ENCODE measurements around the gene ZNF618. TPM values are rescaled to one million over a fixed set of nuclear protein-coding genes. Genes with fewer than 3 reads are reported as not detected.

ZNF618 gene
- total and polyA plus RNA-seq, 8 donors, result 5.1 to 14.0 (median 8.1) TPM

GRCh38 chr9:113976915-113977314, 100.8 kb downstream of the ZNF618 start:
- TF ChIP-seq CTCF (IDR thresholded peaks at IDR 0.05), result no peak
- no peaks in the 10 kb centered on the region for H3K36me3 ChIP-seq
- no peak overlapping the region for H3K27ac ChIP-seq
- H3K4me3 ChIP-seq, result no peak overlapping the region
- 96 to 100% methylated on average over 8 of the region's 8 CpGs for WGBS, 2 donors
- no peaks in the 10 kb centered on the region for H3K27me3 ChIP-seq
- intact Hi-C loops (cut with DNase I), result no loop called here
- H3K4me1 ChIP-seq, result peaks cover 0 to 11% (median 7%) of the 10 kb centered on the region in 3 donors
- H3K9me3 ChIP-seq, result no peaks in the 10 kb centered on the region
- ATAC-seq (no peak), FAIRE-seq (no peak), DNase-seq (no peak)

- no peak for FAIRE-seq
- 96 to 97% methylated on average over 6 of the region's 6 CpGs for WGBS, 2 donors
Measured at GRCh38 chr9:113978725-113979342, 102.7 kb downstream of the ZNF618 start.

GRCh38 chr9:113979343-113980127, 103.4 kb downstream of the ZNF618 start:
- FAIRE-seq (no peak), DNase-seq (no peak), ATAC-seq (no peak)
- Histone ChIP-seq H3K27me3 (no peaks in the 10 kb centered on the region), H3K4me1 (no peaks in the 10 kb centered on the region), H3K4me3 (no peak overlapping the region), H3K36me3 (no peaks in the 10 kb centered on the region), H3K9me3 (no peaks in the 10 kb centered on the region), H3K27ac (no peak overlapping the region)
- TF ChIP-seq CTCF (IDR thresholded peaks at IDR 0.05), result no peak
- intact Hi-C loops (cut with DNase I), result no loop called here
- WGBS, 2 donors, result 74 to 87% methylated on average over 6 of the region's 6 CpGs

More at GRCh38 chr9:113978725-113979342, 102.7 kb downstream of the ZNF618 start:
- intact Hi-C loops (cut with DNase I), result no loop called here
- no peak overlapping the region for H3K27ac ChIP-seq
- H3K9me3 ChIP-seq, result no peaks in the 10 kb centered on the region
- no peak overlapping the region for H3K4me3 ChIP-seq
- peaks cover 0 to 4% (median 1%) of the 10 kb centered on the region in 3 donors for H3K4me1 ChIP-seq
- no peak for TF ChIP-seq CTCF (IDR thresholded peaks at IDR 0.05)
- H3K27me3 ChIP-seq, result no peaks in the 10 kb centered on the region
- ATAC-seq (no peak), DNase-seq (no peak)
- no peaks in the 10 kb centered on the region for H3K36me3 ChIP-seq

GRCh38 chr9:113984639-113985380, 108.7 kb downstream of the ZNF618 start:
- ATAC-seq (no peak), DNase-seq (no peak), FAIRE-seq (no peak)
- 84 to 92% methylated on average over 10 of the region's 10 CpGs for WGBS, 2 donors
- H3K27me3 ChIP-seq, result no peaks in the 10 kb centered on the region
- H3K36me3 ChIP-seq, result peaks cover 0 to 13% (median 0%) of the 10 kb centered on the region in 3 donors
- no peaks in the 10 kb centered on the region for H3K4me1 ChIP-seq
- H3K27ac ChIP-seq, result no peak overlapping the region
- no peaks in the 10 kb centered on the region for H3K9me3 ChIP-seq
- no peak overlapping the region for H3K4me3 ChIP-seq
- no peak for TF ChIP-seq CTCF (IDR thresholded peaks at IDR 0.05)
- intact Hi-C loops (cut with DNase I), result no loop called here
